A549 (cell line): Measurements from ENCODE around the gene POLR3E. TPM values are rescaled to one million over a fixed set of nuclear protein-coding genes. Genes with fewer than 3 reads are reported as not detected.

Source experiments
- ATAC-seq, 2 experiments: fragments of 200-7000 bp in 1 of 2; fragments of >200 bp in 1 of 2; cut with Nextera tagmentation in 1 of 2; cut with Tn5 transposase in 1 of 2; 3 replicates each; pipeline versions ENCODE4 v1.8.0 to v1.9.1; 2018 to 2020; ENCODE audit warnings: mild to moderate bottlenecking in 1 of 2, moderate library complexity in 1 of 2
- CTCF ChIA-PET: fragments of 300-600 bp; sonication (Branson Sonifier 250); formaldehyde crosslinking; extraction: SDS; loops from one replicate; lab custom pipeline; 2021; ENCODE audit warnings: antibody characterized with exemption, inconsistent platforms; lab: Yijun Ruan, JAX
- POLR2A ChIA-PET: fragments of 350-600 bp; formaldehyde crosslinking; extraction: SDS; loops from one replicate; lab custom pipeline; 2021; ENCODE audit warnings: antibody characterized with exemption, inconsistent platforms; lab: Yijun Ruan, JAX
- DNase-seq, 2 experiments: peaks; one replicate each; pipeline versions ENCODE4 v3.0.0 to v3.0.0-alpha.2; 2011 to 2016; ENCODE audit warnings: low read depth in 1 of 2, low spot score in 1 of 2
- FAIRE-seq: peaks from 2 replicates; lab custom pipeline; 2011; peaks lifted over from hg19 to GRCh38; lab: Jason Lieb, UNC
- H3K27ac ChIP-seq, 2 experiments: fragments of >200 bp; sonication (Bioruptor Twin); formaldehyde crosslinking; 3 replicates each; pipeline ENCODE4 v1.5.1; 2016 to 2017
- H3K4me1 ChIP-seq: fragments of >200 bp; sonication (Bioruptor Twin); formaldehyde crosslinking; 3 replicates; pipeline ENCODE4 v1.6.1; 2016
- H3K4me2 ChIP-seq: fragments of >200 bp; sonication (Bioruptor Twin); formaldehyde crosslinking; 3 replicates; pipeline ENCODE4 v1.6.1; 2016
- H3K4me3 ChIP-seq: fragments of >200 bp; sonication (Bioruptor Twin); formaldehyde crosslinking; 3 replicates; pipeline ENCODE4 v1.5.1; 2016
- H3K9me3 ChIP-seq: fragments of >200 bp; sonication (Bioruptor Twin); formaldehyde crosslinking; 3 replicates; pipeline ENCODE4 v1.6.1; 2016
- EHF ChIP-seq: fragments of 250-450 bp; sonication (Bioruptor Pico); IDR thresholded peaks from 2 replicates; pipeline ENCODE4 v1.5.0; 2020; ENCODE audit warnings: mild to moderate bottlenecking
- EHMT2 ChIP-seq: fragments of 200-600 bp; sonication (generic); IDR thresholded peaks from 2 replicates; pipeline ENCODE4 v1.6.1; 2016; ENCODE audit warnings: antibody characterized with exemption, low read depth, mild to moderate bottlenecking, moderate library complexity
- HEYL ChIP-seq: fragments of 250-450 bp; sonication (Bioruptor Pico); IDR thresholded peaks from 2 replicates; pipeline ENCODE4 v1.8.0; 2021; ENCODE audit warnings: mild to moderate bottlenecking, moderate library complexity
- HOXA7 ChIP-seq: fragments of 250-450 bp; sonication (Bioruptor Pico); IDR thresholded peaks from 2 replicates; pipeline ENCODE4 v1.5.0; 2020; ENCODE audit warnings: mild to moderate bottlenecking, moderate library complexity
- HOXB5 ChIP-seq: fragments of 250-450 bp; sonication (Bioruptor Pico); IDR thresholded peaks from 2 replicates; pipeline ENCODE4 v1.5.0; 2020; ENCODE audit warnings: mild to moderate bottlenecking, moderate library complexity
- JUN ChIP-seq, 2 experiments: fragments of >200 bp; sonication (Bioruptor Twin); formaldehyde crosslinking; IDR thresholded peaks; 2 replicates in 1 of 2; 3 replicates in 1 of 2; pipeline ENCODE4 v1.6.1; 2016 to 2017
- MAZ ChIP-seq: fragments of 150-350 bp; IDR thresholded peaks from 2 replicates; pipeline ENCODE4 v1.6.1; 2014; ENCODE audit warnings: antibody characterized with exemption, low read depth, low read length, borderline replicate concordance
- POLR2A ChIP-seq: IDR thresholded peaks from 2 replicates; pipeline ENCODE4 v1.6.1; 2012; ENCODE audit warnings: mild to moderate bottlenecking, low read length
- POLR2AphosphoS2 ChIP-seq: conservative IDR thresholded peaks from 2 replicates; pipeline ENCODE4 v1.6.1; 2012; ENCODE audit warnings: low read length, improper control_type of control experiment, inconsistent platforms
- SMC3 ChIP-seq: fragments of >200 bp; sonication (Bioruptor Twin); formaldehyde crosslinking; IDR thresholded peaks from 3 replicates; pipeline ENCODE4 v1.6.1; 2018; ENCODE audit warnings: inconsistent platforms
- TFCP2L1 ChIP-seq: fragments of 250-450 bp; sonication (Bioruptor Pico); IDR thresholded peaks from 2 replicates; pipeline ENCODE4 v1.5.0; 2021; ENCODE audit warnings: mild to moderate bottlenecking
- WGBS: methylation state at CpG from one replicate; pipeline ENCODE4 v1.1.6; 2017; ENCODE audit errors: missing lambda C conversion rate; 5-methylcytosine and 5-hydroxymethylcytosine counted together
- polyA plus RNA-seq, 4 experiments: library from polyadenylated mRNA; depleted of rRNA in 3 of 4; stranded (reverse); fragments of >200 nt; fragmentation: RNase III in 1 of 4; extraction: RNeasy Plus Mini Kit Qiagen cat#74134 plus additional on column Dnase treatment in 1 of 4; gene quantifications; 2 replicates in 3 of 4; 3 replicates in 1 of 4; pipeline ENCODE4 v1.2.3, GENCODE V29; 2011 to 2017
- TF ChIP-seq, protein P1 (sequence below): IDR thresholded peaks from 2 replicates; pipeline ENCODE4 v1.6.1; 2012
- TF ChIP-seq, protein P2 (sequence below): fragments of 250-450 bp; sonication (Bioruptor Pico); IDR thresholded peaks from 2 replicates; pipeline ENCODE4 v1.5.0; 2021; ENCODE audit warnings: mild to moderate bottlenecking, moderate library complexity, borderline replicate concordance
- TF ChIP-seq, protein P3 (sequence below): IDR thresholded peaks from 2 replicates; pipeline ENCODE4 v1.6.1; 2012; ENCODE audit warnings: low read depth, borderline replicate concordance
- TF ChIP-seq, protein P4 (sequence below): fragments of 250-450 bp; sonication (Bioruptor Pico); IDR thresholded peaks from 2 replicates; pipeline ENCODE4 v1.5.0; 2020; ENCODE audit warnings: low read depth, mild to moderate bottlenecking, moderate library complexity
- TF ChIP-seq, protein P5 (sequence below): IDR thresholded peaks from 2 replicates; pipeline ENCODE4 v1.6.1; 2012
- TF ChIP-seq, protein P6 (sequence below): fragments of >200 bp; sonication (Bioruptor Twin); formaldehyde crosslinking; IDR thresholded peaks from 3 replicates; pipeline ENCODE4 v1.6.1; 2016

Gene POLR3E
- polyA plus RNA-seq, 2 of the 4 experiments (the other 2 are of a cell fraction): 54.6 to 77.9 TPM

DNA sequence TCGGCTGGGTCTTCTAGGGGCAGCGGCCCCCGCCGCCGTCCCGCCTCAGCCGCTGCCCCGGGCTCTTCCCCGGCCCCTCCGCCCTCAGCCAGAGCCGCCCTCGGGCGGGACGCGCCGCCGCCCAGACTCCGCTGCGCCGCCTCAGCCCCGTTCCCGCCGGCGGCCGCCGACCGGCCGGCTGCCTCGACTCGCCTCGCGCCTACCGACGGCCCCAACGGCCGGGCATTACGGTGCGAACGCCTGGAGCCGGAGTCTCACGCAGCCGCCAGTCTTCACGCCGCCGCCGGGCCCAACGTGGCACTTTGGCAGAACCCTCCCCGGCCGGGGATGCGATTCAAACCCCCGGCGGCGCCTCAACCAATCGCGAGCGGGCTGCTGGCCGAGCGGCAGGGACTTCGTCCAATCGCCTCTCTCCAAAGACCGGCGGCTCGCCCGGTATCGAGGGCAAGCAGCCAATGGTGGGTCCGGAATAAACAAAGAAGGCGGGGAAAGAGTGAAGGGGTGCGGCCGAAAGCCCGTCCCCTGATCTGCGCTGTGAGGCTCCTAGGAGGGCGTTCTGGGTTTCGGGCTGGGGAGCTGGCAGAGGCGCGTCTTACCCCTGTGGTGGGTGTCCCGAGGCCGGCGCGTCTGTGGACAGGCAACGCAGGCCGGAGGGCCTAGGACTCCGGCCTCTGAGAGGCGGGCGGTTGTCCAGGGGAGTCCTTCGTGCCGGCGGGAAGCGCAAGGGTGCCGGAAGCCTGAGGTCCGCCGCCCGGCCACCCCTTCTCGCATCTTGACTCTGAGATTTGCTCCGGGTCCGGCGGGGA is 77.3 kb downstream of the POLR3E start, which contains the start of gene CDR2:
CDR2 (minus strand) TSS at position 309 of the 806 bp plus-strand sequence. CDS start 310 bp downstream, outside the sequence.
- H3K4me1 ChIP-seq: peaks cover 36% of the 10 kb centered on the region
- no peaks in the 10 kb centered on the region for H3K9me3 ChIP-seq
- peak; percentile 93 to 96 for DNase-seq
- WGBS: 2% methylated on average over 45 of the region's 96 CpGs
- CTCF ChIA-PET: interaction anchor here (0.7 to 1.4 kb wide), 3 partner anchors 12 to 1079 kb away, joined by 3 to 5 read pairs (median 3); no protein-coding TSS in a partner anchor
- H3K27ac ChIP-seq: peak within 1 kb of the TSS; percentile 86 to 90
- H3K4me3 ChIP-seq: peak within 1 kb of the TSS; percentile 88
- POLR2A ChIA-PET: no interaction called here
- TF ChIP-seq HOXB5 (CRISPR knock-in tag) (peak; percentile 64; the same call in 1 of the 2 replicates), HEYL (CRISPR knock-in tag) (no peak), TFCP2L1 (no peak), SMC3 (no peak), POLR2AphosphoS2 (no peak), EHF (CRISPR knock-in tag) (no peak), HOXA7 (CRISPR knock-in tag) (no peak), JUN (IDR thresholded peaks at IDR 0.05) (peak in 1 of 2 experiments; percentile 76; a peak in 2 of 5 replicates), POLR2A (peak; percentile 78), EHMT2 (no peak), MAZ (no peak)
- TF ChIP-seq, protein P1, sequence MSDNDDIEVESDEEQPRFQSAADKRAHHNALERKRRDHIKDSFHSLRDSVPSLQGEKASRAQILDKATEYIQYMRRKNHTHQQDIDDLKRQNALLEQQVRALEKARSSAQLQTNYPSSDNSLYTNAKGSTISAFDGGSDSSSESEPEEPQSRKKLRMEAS: peak; percentile 68
- TF ChIP-seq, protein P2, sequence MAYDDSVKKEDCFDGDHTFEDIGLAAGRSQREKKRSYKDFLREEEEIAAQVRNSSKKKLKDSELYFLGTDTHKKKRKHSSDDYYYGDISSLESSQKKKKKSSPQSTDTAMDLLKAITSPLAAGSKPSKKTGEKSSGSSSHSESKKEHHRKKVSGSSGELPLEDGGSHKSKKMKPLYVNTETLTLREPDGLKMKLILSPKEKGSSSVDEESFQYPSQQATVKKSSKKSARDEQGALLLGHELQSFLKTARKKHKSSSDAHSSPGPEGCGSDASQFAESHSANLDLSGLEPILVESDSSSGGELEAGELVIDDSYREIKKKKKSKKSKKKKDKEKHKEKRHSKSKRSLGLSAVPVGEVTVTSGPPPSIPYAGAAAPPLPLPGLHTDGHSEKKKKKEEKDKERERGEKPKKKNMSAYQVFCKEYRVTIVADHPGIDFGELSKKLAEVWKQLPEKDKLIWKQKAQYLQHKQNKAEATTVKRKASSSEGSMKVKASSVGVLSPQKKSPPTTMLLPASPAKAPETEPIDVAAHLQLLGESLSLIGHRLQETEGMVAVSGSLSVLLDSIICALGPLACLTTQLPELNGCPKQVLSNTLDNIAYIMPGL: no peak
- TF ChIP-seq, protein P3, sequence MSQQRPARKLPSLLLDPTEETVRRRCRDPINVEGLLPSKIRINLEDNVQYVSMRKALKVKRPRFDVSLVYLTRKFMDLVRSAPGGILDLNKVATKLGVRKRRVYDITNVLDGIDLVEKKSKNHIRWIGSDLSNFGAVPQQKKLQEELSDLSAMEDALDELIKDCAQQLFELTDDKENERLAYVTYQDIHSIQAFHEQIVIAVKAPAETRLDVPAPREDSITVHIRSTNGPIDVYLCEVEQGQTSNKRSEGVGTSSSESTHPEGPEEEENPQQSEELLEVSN: peak; percentile 60; the same call in 1 of the 2 replicates
- TF ChIP-seq, protein P4, sequence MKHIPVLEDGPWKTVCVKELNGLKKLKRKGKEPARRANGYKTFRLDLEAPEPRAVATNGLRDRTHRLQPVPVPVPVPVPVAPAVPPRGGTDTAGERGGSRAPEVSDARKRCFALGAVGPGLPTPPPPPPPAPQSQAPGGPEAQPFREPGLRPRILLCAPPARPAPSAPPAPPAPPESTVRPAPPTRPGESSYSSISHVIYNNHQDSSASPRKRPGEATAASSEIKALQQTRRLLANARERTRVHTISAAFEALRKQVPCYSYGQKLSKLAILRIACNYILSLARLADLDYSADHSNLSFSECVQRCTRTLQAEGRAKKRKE (CRISPR knock-in tag): 0 out of 2 replicates have a peak, but pooled peaks have one; percentile 6
- TF ChIP-seq, protein P5, sequence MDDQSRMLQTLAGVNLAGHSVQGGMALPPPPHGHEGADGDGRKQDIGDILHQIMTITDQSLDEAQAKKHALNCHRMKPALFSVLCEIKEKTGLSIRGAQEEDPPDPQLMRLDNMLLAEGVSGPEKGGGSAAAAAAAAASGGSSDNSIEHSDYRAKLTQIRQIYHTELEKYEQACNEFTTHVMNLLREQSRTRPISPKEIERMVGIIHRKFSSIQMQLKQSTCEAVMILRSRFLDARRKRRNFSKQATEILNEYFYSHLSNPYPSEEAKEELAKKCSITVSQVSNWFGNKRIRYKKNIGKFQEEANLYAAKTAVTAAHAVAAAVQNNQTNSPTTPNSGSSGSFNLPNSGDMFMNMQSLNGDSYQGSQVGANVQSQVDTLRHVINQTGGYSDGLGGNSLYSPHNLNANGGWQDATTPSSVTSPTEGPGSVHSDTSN: peak; percentile 99
- TF ChIP-seq, protein P6, sequence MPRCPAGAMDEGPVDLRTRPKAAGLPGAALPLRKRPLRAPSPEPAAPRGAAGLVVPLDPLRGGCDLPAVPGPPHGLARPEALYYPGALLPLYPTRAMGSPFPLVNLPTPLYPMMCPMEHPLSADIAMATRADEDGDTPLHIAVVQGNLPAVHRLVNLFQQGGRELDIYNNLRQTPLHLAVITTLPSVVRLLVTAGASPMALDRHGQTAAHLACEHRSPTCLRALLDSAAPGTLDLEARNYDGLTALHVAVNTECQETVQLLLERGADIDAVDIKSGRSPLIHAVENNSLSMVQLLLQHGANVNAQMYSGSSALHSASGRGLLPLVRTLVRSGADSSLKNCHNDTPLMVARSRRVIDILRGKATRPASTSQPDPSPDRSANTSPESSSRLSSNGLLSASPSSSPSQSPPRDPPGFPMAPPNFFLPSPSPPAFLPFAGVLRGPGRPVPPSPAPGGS: peak; percentile 57; the same call in 1 of the 3 replicates
- TF ChIP-seq, all 56 proteins: peak for 8
- ATAC-seq (peak; percentile 89 to 96), FAIRE-seq (no peak)
- H3K4me2 ChIP-seq: peak within 1 kb of the TSS; percentile 95
